LHCN-M2 (cell line): ENCODE results near the gene CABS1. TPM values are rescaled to one million over a fixed set of nuclear protein-coding genes. Genes with fewer than 3 reads are reported as not detected.

ENCODE experiments used
- DNase-seq: peaks from one replicate; pipeline ENCODE4 v3.0.0-alpha.2; 2012; ENCODE audit warnings: low read depth
- total RNA-seq: library from RNA; depleted of rRNA; stranded (reverse); fragments of >200 nt; gene quantifications from 2 replicates; pipeline ENCODE4 v1.2.3, GENCODE V29; 2014; rRNA removed

Gene CABS1
- total RNA-seq, 1 experiment from 2014 or later = not detected

GRCh38 chr4:70382691-70383181 is 48.0 kb downstream of the CABS1 start, which contains the start of gene SMR3B:
Gene SMR3B (plus strand): TSS chr4:70383131. CDS start chr4:70384511, 1,380 bp downstream.
- no peak for DNase-seq

Other genes with a start within 250 kb of the CABS1 start
- not detected in 2 replicates for gene PRR27, start 180.7 kb upstream of the CABS1 start, total RNA-seq
- gene ODAM, start 139.3 kb upstream of the CABS1 start, total RNA-seq = not detected in 2 replicates
- not detected in 2 replicates for gene FDCSP, start 108.9 kb upstream of the CABS1 start, total RNA-seq
- gene CSN3, start 92.4 kb upstream of the CABS1 start, total RNA-seq = not detected in 2 replicates
- gene SMR3A, start 25.8 kb downstream of the CABS1 start, total RNA-seq = not detected in 2 replicates
- not detected in 2 replicates for gene SMR3B, start 48.1 kb downstream of the CABS1 start, total RNA-seq
- gene OPRPN, start 63.0 kb downstream of the CABS1 start, total RNA-seq = not detected in 2 replicates
- not detected in 2 replicates for gene MUC7, start 137.2 kb downstream of the CABS1 start, total RNA-seq
- 0.46 TPM in 1 of 2 replicates, not detected in the other for gene AMTN, start 183.6 kb downstream of the CABS1 start, total RNA-seq